Testis (tissue), 3 donors: ENCODE measurements around the gene EEF1AKMT1. TPM values are rescaled to one million over a fixed set of nuclear protein-coding genes. Genes with fewer than 3 reads are reported as not detected.

Source experiments
- DNase-seq: peaks from one replicate; pipeline ENCODE4 v3.0.0-alpha.2; 2019
- H3K27ac ChIP-seq, 2 donors: fragments of 200-600 bp; sonication (generic); one replicate each; pipeline ENCODE4 v1.5.1; 2019
- H3K27me3 ChIP-seq: fragments of 200-600 bp; sonication (generic); one replicate; pipeline ENCODE4 v1.5.1; 2019
- H3K36me3 ChIP-seq: fragments of 200-600 bp; sonication (generic); one replicate; pipeline ENCODE4 v1.5.1; 2017; ENCODE audit warnings: low read depth; ENCODE audit errors: missing control alignments
- H3K4me1 ChIP-seq: fragments of 200-600 bp; sonication (generic); one replicate; pipeline ENCODE4 v1.5.1; 2019
- H3K4me3 ChIP-seq, 2 donors: fragments of 200-600 bp; sonication (generic); one replicate each; pipeline ENCODE4 v1.5.1; 2017 to 2019
- H3K9me3 ChIP-seq: fragments of 200-600 bp; sonication (generic); one replicate; pipeline ENCODE4 v1.5.1; 2017
- CTCF ChIP-seq, 3 experiments: fragments of 450-650 bp in 2 of 3; fragments of 200-600 bp in 1 of 3; sonication (generic) in 1 of 3; IDR thresholded peaks; one replicate each; pipeline ENCODE4 v1.5.1; 2016 to 2019; ENCODE audit warnings: antibody characterized with exemption in 3 of 3, mild to moderate bottlenecking in 2 of 3, moderate library complexity in 1 of 3
- POLR2A ChIP-seq: fragments of 450-650 bp; IDR thresholded peaks from one replicate; pipeline ENCODE4 v1.6.1; 2017; ENCODE audit warnings: antibody characterized with exemption, mild to moderate bottlenecking, moderate library complexity
- WGBS, 2 donors: methylation state at CpG; one replicate each; pipeline ENCODE4 v1.1.5; 2018; 5-methylcytosine and 5-hydroxymethylcytosine counted together
- intact Hi-C: fragments of 100-400 bp; cut with DNase I; formaldehyde crosslinking; loops from one replicate; pipeline ENCODE4 v1.15.1; 2023; ENCODE audit warnings: low total_unique reads
- polyA plus RNA-seq: library from polyadenylated mRNA; stranded (reverse); fragments of 350-450 nt; fragmentation: Illumina TruSeq; extraction: RNeasy Lipid Tissue Mini Kit (QIAGEN cat#74804); gene quantifications from one replicate; pipeline ENCODE4 v1.2.3, GENCODE V29; 2014; ENCODE audit warnings: low read depth, low replicate concordance; ENCODE audit not compliant: insufficient read depth
- total RNA-seq, 2 donors: library from RNA; depleted of rRNA; stranded (reverse); fragments of >200 nt; gene quantifications; one replicate each; pipeline ENCODE4 v1.2.3, GENCODE V29; 2016

The EEF1AKMT1 gene
- total and polyA plus RNA-seq, 3 donors from 2014 or later: 5.8 to 8.0 (median 7.5) TPM

GRCh38 chr13:20774746-20775145, 985 bp upstream of the EEF1AKMT1 start:
- 43% methylated on average over 1 of the region's 1 CpG for WGBS, 2 donors
- no peak for DNase-seq
- H3K36me3 ChIP-seq: no peaks in the 10 kb centered on the region
- no peak overlapping the region for H3K4me3 ChIP-seq
- no peaks in the 10 kb centered on the region for H3K9me3 ChIP-seq
- H3K27ac ChIP-seq: no peak overlapping the region
- intact Hi-C loops: no loop called here
- peaks cover 8% of the 10 kb centered on the region for H3K4me1 ChIP-seq
- no peaks in the 10 kb centered on the region for H3K27me3 ChIP-seq
- no peak for TF ChIP-seq CTCF (IDR thresholded peaks at IDR 0.05)
- TF ChIP-seq POLR2A: no peak

- intact Hi-C loops: no loop called here
- peak overlapping the region; percentile 77 to 83 for H3K4me3 ChIP-seq
- no peaks in the 10 kb centered on the region for H3K27me3 ChIP-seq
- H3K27ac ChIP-seq: peak overlapping the region; percentile 7 to 89
- H3K4me1 ChIP-seq: peaks cover 8% of the 10 kb centered on the region
- no peaks in the 10 kb centered on the region for H3K36me3 ChIP-seq
- no peak for DNase-seq
- no peaks in the 10 kb centered on the region for H3K9me3 ChIP-seq
- WGBS, 2 donors: 45 to 64% methylated on average over 10 of the region's 10 CpGs
- TF ChIP-seq CTCF (IDR thresholded peaks at IDR 0.05) (no peak), POLR2A (no peak)
Measured at GRCh38 chr13:20772401-20773131, 1.2 kb downstream of the EEF1AKMT1 start.

- WGBS, 2 donors: 93 to 97% methylated on average over 1 of the region's 1 CpG
- H3K9me3 ChIP-seq: no peaks in the 10 kb centered on the region
- no peak overlapping the region for H3K4me3 ChIP-seq
- no peak for DNase-seq
- no peak for TF ChIP-seq CTCF (IDR thresholded peaks at IDR 0.05)
- TF ChIP-seq POLR2A: no peak
- H3K27me3 ChIP-seq: no peaks in the 10 kb centered on the region
- H3K27ac ChIP-seq: no peak overlapping the region
- no peaks in the 10 kb centered on the region for H3K36me3 ChIP-seq
- peaks cover 8% of the 10 kb centered on the region for H3K4me1 ChIP-seq
- intact Hi-C loops: no loop called here
Measured at GRCh38 chr13:20769834-20770233, 3.9 kb downstream of the EEF1AKMT1 start.

- H3K9me3 ChIP-seq: no peaks in the 10 kb centered on the region
- peaks cover 8% of the 10 kb centered on the region for H3K4me1 ChIP-seq
- H3K36me3 ChIP-seq: no peaks in the 10 kb centered on the region
- DNase-seq: no peak
- intact Hi-C loops: no loop called here
- H3K27ac ChIP-seq: no peak overlapping the region
- TF ChIP-seq POLR2A: no peak
- no peak for TF ChIP-seq CTCF (IDR thresholded peaks at IDR 0.05)
- no peak overlapping the region for H3K4me3 ChIP-seq
- 62 to 83% methylated on average over 2 of the region's 2 CpGs for WGBS, 2 donors
- H3K27me3 ChIP-seq: no peaks in the 10 kb centered on the region
Measured at GRCh38 chr13:20769091-20769490, 4.7 kb downstream of the EEF1AKMT1 start.
